H1 (cell line): Measurements from ENCODE around the gene ANLN.

Experiments
- BACH1 ChIP-seq: IDR thresholded peaks from 2 replicates; pipeline ENCODE4 v1.6.1; 2012; ENCODE audit warnings: low read length, improper control_type of control experiment
- CHD7 ChIP-seq: fragments of 300-600 bp; sonication (generic); IDR thresholded peaks from 2 replicates; pipeline ENCODE4 v1.7.1; 2012; ENCODE audit warnings: low read length, moderate library complexity, mild to moderate bottlenecking, inconsistent platforms; ENCODE audit not compliant: insufficient replicate concordance
- CTCF ChIP-seq, 3 experiments: IDR thresholded peaks; 1 replicate in 2 of 3; 2 replicates in 1 of 3; pipeline versions ENCODE4 v1.5.1 to v1.6.1; 2011; ENCODE audit warnings: low read length in 3 of 3, mild to moderate bottlenecking in 3 of 3, inconsistent platforms in 2 of 3, low read depth in 1 of 3, moderate library complexity in 1 of 3; ENCODE audit not compliant: insufficient read depth in 1 of 3; ENCODE audit errors: control extremely low read depth in 1 of 3
- EP300 ChIP-seq, 2 experiments: IDR thresholded peaks; 1 replicate in 1 of 2; 2 replicates in 1 of 2; pipeline ENCODE4 v1.6.1; 2011 to 2012; ENCODE audit warnings: low read depth in 2 of 2, low read length in 2 of 2, mild to moderate bottlenecking in 2 of 2, borderline replicate concordance in 1 of 2, inconsistent platforms in 1 of 2, moderate library complexity in 1 of 2
- EZH2 ChIP-seq: fragments of 200-600 bp; sonication (generic); IDR thresholded peaks from 2 replicates; pipeline ENCODE4 v1.7.1; 2012; ENCODE audit warnings: low read depth, mild to moderate bottlenecking, moderate library complexity, low read length, inconsistent platforms; ENCODE audit not compliant: severe bottlenecking
- MAX ChIP-seq: IDR thresholded peaks from 2 replicates; pipeline ENCODE4 v1.6.1; 2012; ENCODE audit warnings: inconsistent platforms
- POLR2AphosphoS5 ChIP-seq: IDR thresholded peaks from 2 replicates; pipeline ENCODE4 v1.6.1; 2011; ENCODE audit warnings: low read depth, low read length
- SP1 ChIP-seq: IDR thresholded peaks from 2 replicates; pipeline ENCODE4 v1.6.1; 2011; ENCODE audit warnings: low read depth, low read length
- TAF1 ChIP-seq: IDR thresholded peaks from 2 replicates; pipeline ENCODE4 v1.6.1; 2011; ENCODE audit warnings: mild to moderate bottlenecking, low read depth, low read length
- YY1 ChIP-seq: IDR thresholded peaks from 2 replicates; pipeline ENCODE4 v1.6.1; 2011; ENCODE audit warnings: low read depth, mild to moderate bottlenecking, low read length
- ZNF274 ChIP-seq: IDR thresholded peaks from 2 replicates; pipeline ENCODE4 v1.7.0; 2012; ENCODE audit warnings: low read length, borderline replicate concordance; ENCODE audit errors: extremely low read depth

- TF ChIP-seq EZH2 (peak; percentile 58), MAX (no peak; the same call in 1 of the 2 replicates), TAF1 (0 out of 2 replicates have a peak, but pooled peaks have one; percentile 29), CTCF (IDR thresholded peaks at IDR 0.05; ENCODE audit: control extremely low read depth in 1 of 3, insufficient read depth in 1 of 3, low read depth in 1 of 3, low read length in 3 of 3) (peak; percentile 81 to 91 (median 82)), SP1 (no peak), CHD7 (no peak), BACH1 (peak; percentile 97), POLR2AphosphoS5 (no peak), EP300 (IDR thresholded peaks at IDR 0.05; ENCODE audit: borderline replicate concordance in 1 of 2, low read depth in 2 of 2, low read length in 2 of 2) (no peak), YY1 (no peak; the same call in 1 of the 2 replicates), ZNF274 (no peak)
These were observed 22.7 kb upstream of the ANLN start for GRCh38 chr7:36366718-36367560.
